SK-N-SH (cell line): ENCODE measurements around the gene PDE9A. TPM values are rescaled to one million over a fixed set of nuclear protein-coding genes. Genes with fewer than 3 reads are reported as not detected.

ENCODE experiments used
- CTCF ChIA-PET: fragments of 300-600, 350-600 bp; formaldehyde crosslinking; extraction: SDS; loops from one replicate; lab custom pipeline; 2021; lab: Yijun Ruan, JAX
- POLR2A ChIA-PET: fragments of 350-600 bp; sonication (Branson Sonifier 250); formaldehyde crosslinking; extraction: SDS; loops from one replicate; lab custom pipeline; 2020; ENCODE audit warnings: antibody characterized with exemption, inconsistent platforms; lab: Yijun Ruan, JAX
- DNase-seq: peaks from one replicate; pipeline ENCODE4 v3.0.0; 2012
- H2AFZ ChIP-seq: fragments of 200-600 bp; sonication (generic); 2 replicates; pipeline ENCODE4 v1.8.1; 2016; ENCODE audit warnings: antibody characterized with exemption, mild to moderate bottlenecking, low read depth
- H3F3A ChIP-seq: fragments of 200-600 bp; sonication (generic); replicated peaks from 2 replicates; pipeline ENCODE3; 2016; ENCODE audit warnings: antibody characterized with exemption, mild to moderate bottlenecking; ENCODE audit not compliant: insufficient read depth
- H3K27ac ChIP-seq, 2 experiments: fragments of 200-500 bp in 1 of 2; fragments of 200-600 bp in 1 of 2; sonication (Bioruptor generic) in 1 of 2; sonication (generic), shearing (Covaris generic) in 1 of 2; 2 replicates each; pipeline versions ENCODE4 v1.5.1 to v1.6.1; 2014 to 2016; ENCODE audit warnings: low read depth in 2 of 2, inconsistent platforms in 1 of 2, low read length in 1 of 2, mild to moderate bottlenecking in 1 of 2, mixed read lengths in 1 of 2
- H3K27me3 ChIP-seq: fragments of 200-600 bp; sonication (generic), shearing (Covaris generic); 2 replicates; pipeline ENCODE4 v1.6.1; 2016; ENCODE audit warnings: mixed run types; ENCODE audit not compliant: insufficient read depth
- H3K36me3 ChIP-seq, 2 experiments: fragments of 200-500 bp in 1 of 2; fragments of 200-600 bp in 1 of 2; sonication (Bioruptor generic) in 1 of 2; sonication (generic) in 1 of 2; replicated peaks in 1 of 2; 2 replicates each; pipeline versions ENCODE3 to v1.5.1; 2014 to 2016; ENCODE audit warnings: low read length in 1 of 2, mild to moderate bottlenecking in 1 of 2; ENCODE audit not compliant: insufficient read depth in 2 of 2, control insufficient read depth in 1 of 2
- H3K4me1 ChIP-seq, 2 experiments: fragments of 200-500 bp in 1 of 2; fragments of 200-600 bp in 1 of 2; sonication (Bioruptor generic) in 1 of 2; sonication (generic), shearing (Covaris generic) in 1 of 2; 2 replicates each; pipeline versions ENCODE4 v1.5.1 to v1.6.1; 2014 to 2016; ENCODE audit warnings: low read depth in 1 of 2, low read length in 1 of 2, mixed run types in 1 of 2; ENCODE audit not compliant: insufficient read depth in 2 of 2, control insufficient read depth in 1 of 2
- H3K4me2 ChIP-seq: fragments of 200-600 bp; sonication (generic), shearing (Covaris generic); 2 replicates; pipeline ENCODE4 v1.6.1; 2017; ENCODE audit warnings: mixed run types
- H3K4me3 ChIP-seq, 2 experiments: fragments of 200-500 bp in 1 of 2; fragments of 200-600 bp in 1 of 2; sonication (Bioruptor generic) in 1 of 2; sonication (generic), shearing (Covaris generic) in 1 of 2; 2 replicates each; pipeline versions ENCODE4 v1.5.1 to v1.8.1; 2014 to 2016; ENCODE audit warnings: low read depth in 2 of 2, inconsistent platforms in 1 of 2, low read length in 1 of 2, mild to moderate bottlenecking in 1 of 2, mixed read lengths in 1 of 2, moderate library complexity in 1 of 2
- H3K79me2 ChIP-seq: fragments of 200-600 bp; sonication (generic); 2 replicates; pipeline ENCODE4 v1.8.1; 2017; ENCODE audit warnings: mild to moderate bottlenecking; ENCODE audit not compliant: insufficient read depth
- H3K9ac ChIP-seq: fragments of 200-600 bp; sonication (generic); 2 replicates; pipeline ENCODE4 v1.6.1; 2017; ENCODE audit warnings: mixed run types
- H3K9me2 ChIP-seq: fragments of 200-600 bp; sonication (generic); 2 replicates; pipeline ENCODE4 v1.6.1; 2017; ENCODE audit warnings: mixed run types
- H3K9me3 ChIP-seq: fragments of 200-600 bp; sonication (generic); 2 replicates; pipeline ENCODE4 v1.6.1; 2017; ENCODE audit warnings: mixed run types, mild to moderate bottlenecking, moderate library complexity
- H4K20me1 ChIP-seq: fragments of 200-600 bp; sonication (generic); 2 replicates; pipeline ENCODE4 v1.6.1; 2017; ENCODE audit warnings: mild to moderate bottlenecking, mixed run types; ENCODE audit not compliant: insufficient read depth
- ELF1 ChIP-seq: IDR thresholded peaks from 2 replicates; pipeline ENCODE4 v1.4.0; 2012
- EP300 ChIP-seq, 2 experiments: IDR thresholded peaks; 2 replicates each; pipeline versions ENCODE4 v1.4.0 to v1.6.1; 2012; ENCODE audit warnings: borderline replicate concordance in 1 of 2, low read depth in 1 of 2, low read length in 1 of 2
- EZH2phosphoT487 ChIP-seq: fragments of 200-600 bp; sonication (generic); IDR thresholded peaks from 2 replicates; pipeline ENCODE4 v1.6.1; 2017; ENCODE audit warnings: low read depth, mixed run types, mild to moderate bottlenecking, antibody characterized with exemption, moderate library complexity, borderline replicate concordance
- FOSL2 ChIP-seq: IDR thresholded peaks from 2 replicates; pipeline ENCODE4 v1.4.0; 2012; ENCODE audit warnings: low read depth, mild to moderate bottlenecking, moderate library complexity, borderline replicate concordance
- FOXJ3 ChIP-seq: sonication (generic); formaldehyde crosslinking; IDR thresholded peaks from 2 replicates; pipeline ENCODE4 v1.5.1; 2020; ENCODE audit warnings: mild to moderate bottlenecking, missing genetic modification reagents
- GABPA ChIP-seq: IDR thresholded peaks from 2 replicates; pipeline ENCODE4 v1.4.0; 2012; ENCODE audit warnings: low read depth, mild to moderate bottlenecking
- GATA2 ChIP-seq: sonication (generic); formaldehyde crosslinking; IDR thresholded peaks from 2 replicates; pipeline ENCODE4 v1.5.0; 2020; ENCODE audit warnings: mild to moderate bottlenecking, missing genetic modification reagents
- JUND ChIP-seq: IDR thresholded peaks from 2 replicates; pipeline ENCODE4 v1.4.0; 2012
- MXI1 ChIP-seq: IDR thresholded peaks from 2 replicates; pipeline ENCODE4 v1.6.1; 2012; ENCODE audit warnings: mild to moderate bottlenecking, low read depth, low read length, improper control_type of control experiment
- PBX3 ChIP-seq: IDR thresholded peaks from 2 replicates; pipeline ENCODE4; 2012
- RAD21 ChIP-seq: IDR thresholded peaks from 2 replicates; pipeline ENCODE4 v1.6.1; 2012; ENCODE audit warnings: mild to moderate bottlenecking, low read length
- RCOR1 ChIP-seq: fragments of 150-350 bp; IDR thresholded peaks from 2 replicates; pipeline ENCODE4 v1.6.1; 2017; ENCODE audit warnings: antibody characterized with exemption, low read length
- RFX5 ChIP-seq: IDR thresholded peaks from 2 replicates; pipeline ENCODE4 v1.6.1; 2012; ENCODE audit warnings: mild to moderate bottlenecking, improper control_type of control experiment, low read length
- RXRA ChIP-seq: IDR thresholded peaks from 2 replicates; pipeline ENCODE4 v1.4.0; 2012; ENCODE audit warnings: low read depth, mild to moderate bottlenecking, borderline replicate concordance
- TCF12 ChIP-seq: IDR thresholded peaks from 2 replicates; pipeline ENCODE4 v1.4.0; 2012
- TEAD4 ChIP-seq: IDR thresholded peaks from 2 replicates; pipeline ENCODE4 v1.4.0; 2012; ENCODE audit warnings: mild to moderate bottlenecking, borderline replicate concordance; ENCODE audit not compliant: insufficient read depth
- YY1 ChIP-seq: IDR thresholded peaks from 2 replicates; pipeline ENCODE4 v1.4.0; 2012; ENCODE audit warnings: low read depth, mild to moderate bottlenecking
- WGBS: methylation state at CpG from one replicate; pipeline ENCODE4 v1.1.6; 2017; ENCODE audit warnings: low lambda C conversion rate; 5-methylcytosine and 5-hydroxymethylcytosine counted together
- polyA plus RNA-seq, 3 experiments: library from polyadenylated mRNA; depleted of rRNA; stranded (reverse); fragments of >200 nt; gene quantifications; 2 replicates each; pipeline ENCODE4 v1.2.3, GENCODE V29; 2012
- TF ChIP-seq, protein P1 (sequence below): IDR thresholded peaks from 2 replicates; pipeline ENCODE4 v1.4.0; 2012; ENCODE audit warnings: low read depth, borderline replicate concordance
- TF ChIP-seq, protein P2 (sequence below): IDR thresholded peaks from 2 replicates; pipeline ENCODE4 v1.6.1; 2012; ENCODE audit warnings: mild to moderate bottlenecking, low read depth, low read length, moderate library complexity
- TF ChIP-seq, protein P3 (sequence below): fragments of 150-350 bp; IDR thresholded peaks from 2 replicates; pipeline ENCODE4 v1.6.1; 2017; ENCODE audit warnings: antibody characterized with exemption, low read length, low read depth, borderline replicate concordance

The PDE9A gene
- polyA plus RNA-seq, 1 of the 3 experiments (the other 2 are of a cell fraction) = 0.28 TPM

GRCh38 chr21:42746240-42746592 lies 92.8 kb downstream of the PDE9A start:
- 55% methylated on average over 7 of the region's 7 CpGs for WGBS
- H3K9me3 ChIP-seq = no peaks in the 10 kb centered on the region
- DNase-seq = no peak
- TF ChIP-seq EZH2phosphoT487 (no peak), EP300 (IDR thresholded peaks at IDR 0.05; ENCODE audit: borderline replicate concordance in 1 of 2, low read depth in 1 of 2, low read length in 1 of 2) (no peak), TEAD4 (no peak), RFX5 (no peak), JUND (no peak), GABPA (no peak), MXI1 (no peak)
- TF ChIP-seq, all 33 proteins: peak for 0
- Histone ChIP-seq H3K79me2 (no peaks in the 10 kb centered on the region), H3K36me3 (no peaks in the 10 kb centered on the region), H3K4me2 (no peak overlapping the region), H3K27me3 (no peaks in the 10 kb centered on the region), H3F3A (no peaks in the 10 kb centered on the region), H3K4me3 (no peak overlapping the region), H4K20me1 (no peaks in the 10 kb centered on the region), H3K4me1 (no peaks in the 10 kb centered on the region; a peak in 1 of 4 replicates), H3K9ac (no peak overlapping the region), H3K9me2 (no peaks in the 10 kb centered on the region), H3K27ac (no peak overlapping the region), H2AFZ (no peak overlapping the region)
- ChIA-PET CTCF (no interaction called here), POLR2A (no interaction called here)

DNA sequence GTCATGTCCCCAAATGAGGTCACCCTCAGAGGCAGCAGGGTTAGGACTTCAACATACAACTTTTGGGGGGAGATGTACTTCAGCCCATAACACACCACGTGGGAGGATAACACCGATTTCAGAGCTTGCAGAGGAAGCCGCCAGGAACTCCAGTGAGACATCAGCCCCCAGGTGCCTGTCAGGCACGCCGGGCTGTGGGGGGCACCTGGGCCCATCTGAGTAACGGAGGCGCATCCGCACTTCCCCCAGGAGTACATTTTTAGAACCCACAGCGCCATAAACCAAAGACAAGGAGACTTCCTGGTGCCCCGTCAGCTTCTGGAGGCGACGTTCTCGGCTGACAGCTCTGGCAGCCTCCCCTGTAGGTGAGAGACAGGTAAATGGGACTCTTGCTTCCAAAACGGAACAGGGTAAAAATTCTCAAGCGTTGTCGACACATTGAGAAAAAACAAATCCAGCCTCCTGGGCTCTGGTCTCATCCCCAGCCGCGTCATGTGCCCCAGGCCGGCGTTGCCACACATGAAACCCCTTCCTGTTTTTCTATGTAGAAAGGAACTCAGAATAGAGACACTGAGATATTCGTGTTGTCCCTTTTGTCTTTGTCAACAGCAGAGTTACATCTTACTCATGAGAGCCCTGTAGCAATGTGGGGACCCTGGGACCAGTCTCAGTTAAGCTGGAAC lies 93.3 kb downstream of the PDE9A start:
- H3K4me1 ChIP-seq = no peaks in the 10 kb centered on the region; a peak in 1 of 4 replicates
- no peaks in the 10 kb centered on the region for H4K20me1 ChIP-seq
- no peaks in the 10 kb centered on the region for H3K27me3 ChIP-seq
- CTCF ChIA-PET = no interaction called here
- H3K79me2 ChIP-seq = no peaks in the 10 kb centered on the region
- no peaks in the 10 kb centered on the region for H3K9me3 ChIP-seq
- H3K9ac ChIP-seq = no peak overlapping the region
- no peak overlapping the region for H2AFZ ChIP-seq
- 72% methylated on average over 15 of the region's 21 CpGs for WGBS
- no peaks in the 10 kb centered on the region for H3K9me2 ChIP-seq
- no peak for DNase-seq
- H3F3A ChIP-seq = no peaks in the 10 kb centered on the region
- POLR2A ChIA-PET = no interaction called here
- H3K4me2 ChIP-seq = no peak overlapping the region
- no peaks in the 10 kb centered on the region for H3K36me3 ChIP-seq
- H3K27ac ChIP-seq = no peak overlapping the region
- no peak overlapping the region for H3K4me3 ChIP-seq
- no peak for TF ChIP-seq JUND
- TF ChIP-seq PBX3 = no peak
- TF ChIP-seq GATA2 (CRISPR knock-in tag) = no peak
- TF ChIP-seq TCF12 = no peak
- TF ChIP-seq ELF1 = no peak
- TF ChIP-seq, protein P1, sequence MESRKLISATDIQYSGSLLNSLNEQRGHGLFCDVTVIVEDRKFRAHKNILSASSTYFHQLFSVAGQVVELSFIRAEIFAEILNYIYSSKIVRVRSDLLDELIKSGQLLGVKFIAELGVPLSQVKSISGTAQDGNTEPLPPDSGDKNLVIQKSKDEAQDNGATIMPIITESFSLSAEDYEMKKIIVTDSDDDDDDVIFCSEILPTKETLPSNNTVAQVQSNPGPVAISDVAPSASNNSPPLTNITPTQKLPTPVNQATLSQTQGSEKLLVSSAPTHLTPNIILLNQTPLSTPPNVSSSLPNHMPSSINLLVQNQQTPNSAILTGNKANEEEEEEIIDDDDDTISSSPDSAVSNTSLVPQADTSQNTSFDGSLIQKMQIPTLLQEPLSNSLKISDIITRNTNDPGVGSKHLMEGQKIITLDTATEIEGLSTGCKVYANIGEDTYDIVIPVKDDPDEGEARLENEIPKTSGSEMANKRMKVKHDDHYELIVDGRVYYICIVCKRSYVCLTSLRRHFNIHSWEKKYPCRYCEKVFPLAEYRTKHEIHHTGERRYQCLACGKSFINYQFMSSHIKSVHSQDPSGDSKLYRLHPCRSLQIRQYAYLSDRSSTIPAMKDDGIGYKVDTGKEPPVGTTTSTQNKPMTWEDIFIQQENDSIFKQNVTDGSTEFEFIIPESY = no peak
- no peak for TF ChIP-seq RXRA
- no peak for TF ChIP-seq RCOR1
- TF ChIP-seq, protein P2, sequence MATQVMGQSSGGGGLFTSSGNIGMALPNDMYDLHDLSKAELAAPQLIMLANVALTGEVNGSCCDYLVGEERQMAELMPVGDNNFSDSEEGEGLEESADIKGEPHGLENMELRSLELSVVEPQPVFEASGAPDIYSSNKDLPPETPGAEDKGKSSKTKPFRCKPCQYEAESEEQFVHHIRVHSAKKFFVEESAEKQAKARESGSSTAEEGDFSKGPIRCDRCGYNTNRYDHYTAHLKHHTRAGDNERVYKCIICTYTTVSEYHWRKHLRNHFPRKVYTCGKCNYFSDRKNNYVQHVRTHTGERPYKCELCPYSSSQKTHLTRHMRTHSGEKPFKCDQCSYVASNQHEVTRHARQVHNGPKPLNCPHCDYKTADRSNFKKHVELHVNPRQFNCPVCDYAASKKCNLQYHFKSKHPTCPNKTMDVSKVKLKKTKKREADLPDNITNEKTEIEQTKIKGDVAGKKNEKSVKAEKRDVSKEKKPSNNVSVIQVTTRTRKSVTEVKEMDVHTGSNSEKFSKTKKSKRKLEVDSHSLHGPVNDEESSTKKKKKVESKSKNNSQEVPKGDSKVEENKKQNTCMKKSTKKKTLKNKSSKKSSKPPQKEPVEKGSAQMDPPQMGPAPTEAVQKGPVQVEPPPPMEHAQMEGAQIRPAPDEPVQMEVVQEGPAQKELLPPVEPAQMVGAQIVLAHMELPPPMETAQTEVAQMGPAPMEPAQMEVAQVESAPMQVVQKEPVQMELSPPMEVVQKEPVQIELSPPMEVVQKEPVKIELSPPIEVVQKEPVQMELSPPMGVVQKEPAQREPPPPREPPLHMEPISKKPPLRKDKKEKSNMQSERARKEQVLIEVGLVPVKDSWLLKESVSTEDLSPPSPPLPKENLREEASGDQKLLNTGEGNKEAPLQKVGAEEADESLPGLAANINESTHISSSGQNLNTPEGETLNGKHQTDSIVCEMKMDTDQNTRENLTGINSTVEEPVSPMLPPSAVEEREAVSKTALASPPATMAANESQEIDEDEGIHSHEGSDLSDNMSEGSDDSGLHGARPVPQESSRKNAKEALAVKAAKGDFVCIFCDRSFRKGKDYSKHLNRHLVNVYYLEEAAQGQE = no peak
- TF ChIP-seq RAD21 = no peak
- TF ChIP-seq EP300 (IDR thresholded peaks at IDR 0.05; ENCODE audit: borderline replicate concordance in 1 of 2, low read depth in 1 of 2, low read length in 1 of 2) = no peak
- no peak for TF ChIP-seq YY1
- no peak for TF ChIP-seq FOSL2
- TF ChIP-seq, protein P3, sequence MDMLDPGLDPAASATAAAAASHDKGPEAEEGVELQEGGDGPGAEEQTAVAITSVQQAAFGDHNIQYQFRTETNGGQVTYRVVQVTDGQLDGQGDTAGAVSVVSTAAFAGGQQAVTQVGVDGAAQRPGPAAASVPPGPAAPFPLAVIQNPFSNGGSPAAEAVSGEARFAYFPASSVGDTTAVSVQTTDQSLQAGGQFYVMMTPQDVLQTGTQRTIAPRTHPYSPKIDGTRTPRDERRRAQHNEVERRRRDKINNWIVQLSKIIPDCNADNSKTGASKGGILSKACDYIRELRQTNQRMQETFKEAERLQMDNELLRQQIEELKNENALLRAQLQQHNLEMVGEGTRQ = no peak
- TF ChIP-seq FOXJ3 (CRISPR knock-in tag) = no peak
